GM21447 (cell line): Measurements from ENCODE around the gene NRXN3.
"Not testable (repeated sequence)": the region's sequence is repeated elsewhere in the genome, so short reads cannot be mapped to it uniquely, and the experiment has no call there.

Experiments
- ATAC-seq: cut with Tn5 transposase; IDR thresholded peaks from one replicate; pipeline ENCODE4 v1.9.1; 2021; ENCODE audit not compliant: unreplicated experiment

NRXN3 gene

GRCh38 chr14:79101388-79101787 lies 931.2 kb downstream of the NRXN3 start:
- ATAC-seq = no peak

DNA sequence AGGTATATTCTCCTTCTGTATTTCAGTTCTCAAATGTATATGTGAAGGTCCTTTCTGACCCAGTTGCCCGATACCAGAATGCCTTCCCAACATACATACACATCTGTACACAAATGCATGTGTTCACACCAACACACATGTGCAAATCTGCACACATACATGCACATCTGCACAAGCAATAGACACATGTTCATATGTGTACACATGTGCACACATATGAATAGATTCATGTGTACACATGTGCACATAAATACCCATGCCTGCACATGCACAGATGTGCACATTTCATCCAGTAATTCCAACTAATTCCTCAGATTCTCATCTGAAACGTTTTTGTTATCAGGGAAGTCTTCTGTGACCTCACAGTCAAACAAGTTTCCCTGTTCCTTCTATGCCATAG lies 933.6 kb downstream of the NRXN3 start:
- no peak for ATAC-seq

- ATAC-seq = not testable (repeated sequence)
Observed at GRCh38 chr14:79110564-79110963, 940.4 kb downstream of the NRXN3 start.

GRCh38 chr14:79111987-79112501 lies 941.9 kb downstream of the NRXN3 start:
- ATAC-seq = no peak

DNA sequence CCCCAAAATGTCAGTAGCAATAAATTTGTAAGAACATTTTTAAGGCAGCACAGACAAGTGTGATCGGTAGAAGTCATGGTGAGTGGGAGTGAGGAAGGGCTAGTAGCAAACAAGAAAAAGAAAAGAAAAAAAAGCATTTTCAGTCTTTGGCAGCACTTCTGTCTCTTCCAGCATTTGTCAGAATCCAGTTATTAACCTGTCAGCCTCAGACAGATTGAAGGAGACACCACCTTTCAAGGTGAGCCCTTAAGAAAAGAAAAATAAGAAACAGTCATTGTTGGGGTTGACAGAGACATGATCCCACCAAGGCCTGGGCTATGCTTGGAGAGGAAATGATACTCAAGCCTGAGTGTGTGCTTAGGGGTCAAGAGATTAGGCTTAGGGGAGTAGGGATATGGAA lies 947.4 kb downstream of the NRXN3 start:
- ATAC-seq = no peak

- no peak for ATAC-seq
Observed at GRCh38 chr14:79118291-79118690, 948.1 kb downstream of the NRXN3 start.

GRCh38 chr14:79134361-79134760 lies 964.2 kb downstream of the NRXN3 start:
- no peak for ATAC-seq

DNA sequence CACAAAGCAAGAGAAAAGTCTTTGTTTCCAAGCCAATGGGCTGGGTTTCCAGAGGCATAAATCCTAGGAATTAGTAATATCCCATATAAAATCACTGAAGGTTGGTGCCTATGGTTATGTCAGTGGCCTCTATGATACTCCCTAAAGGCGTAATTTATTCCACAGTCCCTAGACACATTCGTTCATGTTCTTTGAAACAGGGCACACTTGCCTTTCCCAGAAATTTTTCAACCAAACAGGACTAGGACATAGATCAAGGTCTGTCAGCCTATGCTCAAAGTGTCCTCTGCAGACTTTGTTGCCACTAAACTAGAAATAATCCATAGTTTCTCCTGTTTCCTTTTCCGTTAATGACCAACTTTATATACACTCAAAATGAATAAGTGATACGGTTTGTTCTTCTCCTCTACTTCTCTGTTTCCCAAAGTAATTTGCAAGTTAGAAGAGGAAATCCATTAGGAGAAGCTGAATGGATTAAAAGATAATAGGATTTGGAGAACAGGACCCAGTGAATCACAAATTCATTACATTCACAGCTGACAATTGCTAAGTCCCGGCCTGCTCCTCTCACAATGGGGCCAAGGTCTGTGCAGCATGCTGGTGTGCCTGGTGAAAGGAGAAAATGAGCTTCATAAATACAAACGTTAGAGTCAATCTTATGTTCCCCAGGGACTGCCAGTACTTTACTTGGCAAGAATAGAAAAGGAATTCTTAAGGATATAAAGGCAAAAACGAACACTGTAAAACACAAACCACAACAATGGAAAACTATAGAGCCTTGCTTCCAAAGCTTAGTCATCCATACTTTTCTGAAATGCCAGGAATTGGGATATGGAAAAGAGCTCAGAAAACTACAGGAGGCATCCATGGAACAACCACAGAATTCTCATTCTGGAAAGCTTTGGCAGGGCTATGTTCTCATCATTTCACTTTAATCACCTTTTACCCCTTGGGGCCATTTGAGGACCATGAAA lies 966.2 kb downstream of the NRXN3 start:
- no peak for ATAC-seq

- ATAC-seq = no peak
Observed at GRCh38 chr14:79137045-79137430, 966.9 kb downstream of the NRXN3 start.

- ATAC-seq = no peak
Observed at GRCh38 chr14:79137836-79138235, 967.7 kb downstream of the NRXN3 start.

GRCh38 chr14:79144896-79145295 lies 974.7 kb downstream of the NRXN3 start:
- ATAC-seq = no peak

DNA sequence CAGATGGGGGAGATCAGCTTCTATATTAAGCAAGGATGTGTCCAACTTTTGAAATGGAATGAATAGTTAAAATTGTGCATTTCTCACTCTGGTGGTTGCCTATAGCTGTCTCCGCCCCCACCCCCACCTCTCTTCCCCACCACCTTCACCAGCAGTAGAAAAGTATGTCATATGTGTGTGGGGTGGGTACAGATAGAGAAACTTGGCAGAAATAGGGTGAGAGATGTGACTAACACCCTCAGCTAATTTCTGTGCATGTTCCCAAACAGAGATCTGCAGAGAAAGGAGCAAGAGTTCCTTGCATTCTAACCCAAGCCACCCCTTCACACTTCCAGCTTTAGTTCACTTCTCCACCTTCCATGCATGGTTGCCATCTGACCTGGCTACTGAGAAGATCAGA lies 980.1 kb downstream of the NRXN3 start:
- ATAC-seq = no peak

DNA sequence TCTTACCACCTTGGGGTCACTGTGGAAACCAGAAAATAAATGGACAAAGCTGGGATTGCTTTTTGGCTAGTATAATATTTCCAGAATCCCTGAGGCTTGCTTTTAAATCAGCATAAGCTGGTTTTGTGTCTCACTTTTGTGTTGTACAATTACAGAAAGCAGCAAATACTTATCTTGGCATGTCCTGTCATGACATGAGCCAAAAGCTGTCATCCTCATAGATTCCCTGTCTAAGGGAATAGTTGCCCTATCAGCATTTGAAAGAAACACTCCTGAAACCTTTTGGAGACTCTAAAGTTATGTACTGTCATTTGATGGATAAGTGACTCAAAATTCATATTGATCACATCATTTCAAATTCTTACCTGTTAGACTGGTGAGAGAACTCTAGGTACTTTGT lies 987.2 kb downstream of the NRXN3 start:
- ATAC-seq = no peak

GRCh38 chr14:79161571-79161970 lies 991.4 kb downstream of the NRXN3 start:
- no peak for ATAC-seq

GRCh38 chr14:79162833-79163232 lies 992.7 kb downstream of the NRXN3 start:
- no peak for ATAC-seq

- ATAC-seq = no peak
Observed at GRCh38 chr14:79165471-79166090, 995.4 kb downstream of the NRXN3 start.

GRCh38 chr14:79166171-79166570 lies 996.0 kb downstream of the NRXN3 start:
- no peak for ATAC-seq

GRCh38 chr14:79167957-79168356 lies 997.8 kb downstream of the NRXN3 start:
- no peak for ATAC-seq

- no peak for ATAC-seq
Observed at GRCh38 chr14:79175671-79176070, 1005.5 kb downstream of the NRXN3 start.

GRCh38 chr14:79177106-79177505 lies 1006.9 kb downstream of the NRXN3 start:
- ATAC-seq = no peak

DNA sequence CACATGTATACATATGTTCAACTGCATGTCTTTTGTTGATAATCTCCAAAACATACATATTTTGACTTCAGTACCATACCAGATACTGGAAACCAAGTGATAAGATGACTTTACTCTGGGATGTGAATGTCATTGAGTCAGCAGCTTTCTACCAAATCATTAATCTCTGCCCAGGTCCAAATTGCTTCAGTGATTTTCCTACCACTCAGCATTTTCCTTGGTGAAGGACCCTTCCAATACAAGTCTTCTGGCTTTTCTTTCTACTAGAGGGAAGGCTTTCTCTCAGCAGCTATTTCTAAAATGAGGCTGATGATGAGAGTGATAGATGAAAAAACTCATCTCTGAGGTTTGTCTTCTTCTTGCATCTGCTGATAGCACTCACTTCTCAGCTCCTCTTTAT lies 1008.5 kb downstream of the NRXN3 start:
- no peak for ATAC-seq

DNA sequence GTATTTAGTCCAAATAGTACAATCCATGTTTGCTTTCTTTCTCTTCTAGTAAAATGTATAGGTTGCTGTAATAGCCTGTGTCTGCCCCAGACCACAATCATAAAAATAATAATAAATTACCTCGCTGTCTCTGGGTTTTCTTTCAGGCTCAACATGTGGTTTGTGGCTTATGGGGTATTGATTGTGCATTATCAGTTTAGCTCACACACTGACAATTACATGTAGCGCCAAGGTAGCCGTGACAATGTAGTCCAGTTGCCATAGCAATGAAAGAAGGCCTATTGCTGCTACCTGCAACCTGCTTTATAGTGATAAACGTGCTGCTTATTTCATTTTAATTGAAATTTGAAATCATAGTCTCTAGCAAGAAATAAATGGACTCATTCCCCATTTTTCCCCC lies 1009.8 kb downstream of the NRXN3 start:
- no peak for ATAC-seq
